GM21576 (cell line): ENCODE results near the gene LRRC10B.

Experiments used
- ATAC-seq: cut with Tn5 transposase; IDR thresholded peaks from one replicate; pipeline ENCODE4 v1.9.1; 2021; ENCODE audit warnings: mild to moderate bottlenecking, moderate library complexity; ENCODE audit not compliant: unreplicated experiment

The LRRC10B gene

DNA sequence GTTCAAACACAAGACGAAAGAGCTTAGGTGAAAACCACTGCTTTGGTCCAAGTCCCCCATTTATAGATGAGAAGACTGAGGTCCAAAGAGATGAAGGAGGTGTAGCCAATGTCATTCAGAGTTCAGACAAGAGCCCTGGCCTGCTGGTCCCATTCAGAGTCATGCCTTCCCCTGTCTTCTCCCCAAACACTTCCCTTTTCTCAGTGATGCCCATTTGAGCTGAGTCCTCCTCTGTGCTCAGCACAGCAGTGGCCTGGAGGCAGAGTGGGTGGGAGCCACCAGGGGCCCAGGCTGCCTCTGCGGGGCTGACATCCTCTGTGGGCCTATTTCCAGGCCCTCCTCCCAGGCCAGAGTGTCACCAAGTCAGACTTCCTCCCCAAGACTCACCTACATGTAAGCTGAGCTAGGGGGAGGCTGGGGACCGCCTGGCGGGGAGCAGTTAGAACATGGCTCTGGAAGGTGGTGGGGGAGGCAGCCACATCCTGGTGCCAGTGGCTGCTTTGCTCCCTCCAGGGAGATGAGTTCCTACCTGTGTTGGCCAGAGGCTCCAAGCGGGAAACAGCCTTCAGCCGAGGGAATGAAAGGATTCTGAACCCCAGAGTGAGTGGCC lies 22.4 kb upstream of the LRRC10B start:
- ATAC-seq, result no peak

DNA sequence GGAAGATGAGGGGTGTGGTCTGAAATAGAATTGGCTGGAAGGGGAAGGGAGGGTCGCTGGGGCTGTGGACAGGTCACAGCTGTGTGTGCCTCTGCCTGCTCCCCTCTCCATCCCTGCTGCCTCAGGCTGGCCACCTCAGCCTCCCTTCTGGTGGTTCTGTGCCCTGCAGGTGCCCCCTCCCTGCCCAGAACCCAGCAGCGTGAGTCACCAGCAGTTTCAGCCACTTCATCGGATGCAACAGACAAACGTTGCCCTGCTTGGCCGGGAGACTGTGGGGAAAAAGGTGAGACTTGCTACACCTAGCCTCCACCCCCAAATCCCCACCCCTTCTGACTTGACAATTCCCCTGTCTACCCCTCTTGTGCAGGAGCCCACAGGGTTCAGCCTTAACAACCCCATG lies 21.8 kb upstream of the LRRC10B start:
- no peak for ATAC-seq

- ATAC-seq, result no peak
Observed at GRCh38 chr11:61487342-61488025, 21.1 kb upstream of the LRRC10B start.

DNA sequence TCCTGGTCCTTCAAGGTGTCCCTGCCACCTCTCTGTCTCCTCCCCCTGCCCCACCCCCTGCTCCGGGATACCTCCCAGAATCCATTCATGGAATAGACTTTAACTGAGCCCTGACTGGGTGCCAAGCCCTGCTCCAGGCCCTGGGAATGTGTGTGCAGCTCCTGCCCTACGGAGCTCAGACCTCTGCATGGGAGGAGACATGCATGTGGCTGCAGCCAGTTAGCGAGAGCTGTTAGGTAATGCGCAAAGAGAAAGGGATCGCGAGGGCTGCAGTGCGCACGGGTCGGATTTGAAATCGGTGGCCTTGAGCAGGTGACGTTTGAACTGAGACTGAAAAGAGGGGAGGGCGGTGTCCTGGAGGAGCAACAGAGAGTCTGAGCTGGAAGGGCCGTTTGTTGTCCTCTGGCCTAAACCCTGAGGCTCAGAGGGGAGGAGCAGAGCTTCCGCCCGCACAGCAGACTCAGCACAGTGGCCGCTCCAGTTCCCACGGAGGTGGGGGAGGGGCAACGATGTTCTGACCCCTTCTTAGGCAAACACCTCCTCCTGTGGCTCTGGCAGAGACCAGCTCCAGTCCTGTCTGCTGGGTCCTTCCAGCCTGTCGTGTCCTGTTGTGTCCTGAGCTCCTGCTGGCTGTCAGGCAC lies 19.8 kb upstream of the LRRC10B start:
- no peak for ATAC-seq

DNA sequence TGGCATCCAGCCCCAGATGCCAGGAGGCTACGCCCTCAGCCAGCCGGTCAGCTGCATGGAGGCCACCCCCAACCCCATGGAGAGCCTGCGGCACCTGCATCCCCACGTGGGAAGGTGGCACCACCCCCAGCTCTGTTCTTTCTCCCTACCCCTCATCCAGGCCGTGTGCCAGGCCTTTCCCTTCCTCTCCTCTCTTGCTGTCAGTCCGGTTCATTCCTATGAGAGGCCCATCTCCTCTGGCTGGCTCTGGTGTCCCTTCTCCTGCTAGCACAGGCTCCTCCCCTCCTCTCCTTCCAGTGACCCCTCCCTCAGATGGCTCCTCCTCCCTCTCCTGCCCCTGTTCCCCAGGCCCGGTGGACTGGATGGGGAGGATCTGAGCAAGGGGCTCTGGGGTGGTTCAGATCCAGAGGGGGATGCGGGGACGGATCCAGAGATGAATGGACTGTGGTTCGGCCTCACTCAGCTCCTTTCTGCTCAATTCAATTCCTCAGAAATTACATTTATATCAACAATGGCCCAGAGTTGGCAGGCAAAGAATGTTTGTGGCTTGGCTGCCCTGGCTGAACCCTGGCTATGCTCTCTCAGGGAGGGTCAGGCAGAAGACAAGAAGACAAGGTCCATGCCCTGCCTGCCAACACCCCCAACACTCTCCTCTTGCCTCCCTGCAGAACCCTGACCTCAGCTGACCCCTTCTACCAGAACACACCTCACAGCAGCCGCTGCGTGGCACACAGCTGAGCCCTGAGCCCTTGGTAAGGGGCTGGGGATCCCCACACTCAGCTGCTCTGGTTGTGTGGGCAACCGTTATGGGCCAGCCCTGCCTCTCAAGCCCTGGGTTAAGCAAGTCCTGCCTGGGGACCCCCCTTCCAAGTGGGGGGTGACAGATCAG lies 18.5 kb upstream of the LRRC10B start:
- ATAC-seq, result no peak

GRCh38 chr11:61491736-61492395 lies 16.7 kb upstream of the LRRC10B start:
- no peak for ATAC-seq

DNA sequence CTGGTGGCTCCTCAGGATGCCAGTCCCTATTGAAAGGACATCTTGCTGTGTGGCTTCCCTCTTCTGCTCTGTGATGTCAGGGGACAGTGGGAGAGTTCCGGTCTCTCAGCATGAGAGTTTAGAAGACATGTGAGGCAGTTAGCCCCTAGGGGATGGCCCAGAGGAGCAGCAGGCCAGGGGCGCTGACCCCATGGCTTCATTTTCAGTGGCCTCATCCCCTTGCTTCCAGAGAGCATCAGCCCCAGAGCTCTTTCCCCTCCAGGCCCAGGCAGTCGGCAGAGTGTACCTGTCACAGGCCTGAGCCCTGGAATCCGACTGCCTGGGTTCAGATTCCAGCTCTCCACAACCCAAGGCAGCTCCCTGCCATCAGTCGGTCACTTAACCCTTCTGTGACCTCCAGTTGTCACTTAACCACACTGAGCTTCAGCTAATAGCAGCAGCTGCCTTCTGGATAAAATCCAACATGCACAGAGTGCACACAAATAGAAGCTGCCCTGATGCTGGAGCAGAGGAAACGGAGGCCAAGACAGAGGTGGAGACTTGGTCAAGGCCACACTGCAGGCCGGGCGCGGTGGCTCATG lies 14.1 kb upstream of the LRRC10B start:
- ATAC-seq, result no peak

- no peak for ATAC-seq
Observed at GRCh38 chr11:61495801-61496601, 12.5 kb upstream of the LRRC10B start.

- no peak for ATAC-seq
Observed at GRCh38 chr11:61496602-61497400, 11.7 kb upstream of the LRRC10B start.

- no peak for ATAC-seq
Observed at GRCh38 chr11:61497473-61497872, 11.1 kb upstream of the LRRC10B start.

GRCh38 chr11:61497876-61498275 lies 10.7 kb upstream of the LRRC10B start:
- no peak for ATAC-seq

- no peak for ATAC-seq
Observed at GRCh38 chr11:61498767-61499341, 9.7 kb upstream of the LRRC10B start.

DNA sequence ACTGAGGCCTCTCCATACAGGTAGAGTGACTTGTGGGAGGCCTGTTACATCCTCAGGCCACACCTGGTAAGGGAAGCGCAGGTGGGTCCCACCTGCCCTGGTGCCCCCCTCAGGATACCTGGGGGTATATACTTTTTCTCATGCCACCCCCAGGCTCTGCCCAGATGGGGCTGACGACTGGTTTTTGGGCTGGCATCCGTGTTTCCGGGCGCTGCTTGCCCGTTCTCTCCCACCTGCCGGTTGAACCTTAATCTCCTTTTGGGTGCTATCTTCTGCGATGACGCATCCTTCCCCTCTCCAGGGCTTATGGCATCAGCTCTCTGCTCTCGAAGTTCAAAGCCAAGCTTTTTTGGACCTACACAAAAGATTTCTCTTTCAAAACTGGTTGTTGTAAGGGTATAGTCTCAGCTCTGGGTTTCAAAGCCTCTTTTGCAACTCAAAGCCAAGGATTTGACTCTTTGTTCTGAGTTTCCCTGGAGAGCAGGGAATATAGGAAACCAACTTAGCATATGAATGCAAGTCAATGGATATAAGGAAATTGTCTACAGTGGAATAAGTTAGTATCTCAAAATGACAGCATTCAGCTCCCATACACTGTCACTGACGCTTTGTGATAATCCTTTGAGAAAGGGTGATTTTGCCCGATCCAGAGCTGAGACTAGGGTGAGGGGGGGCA lies 8.6 kb upstream of the LRRC10B start:
- ATAC-seq, result no peak

GRCh38 chr11:61502522-61502921 lies 6.0 kb upstream of the LRRC10B start:
- no peak for ATAC-seq

DNA sequence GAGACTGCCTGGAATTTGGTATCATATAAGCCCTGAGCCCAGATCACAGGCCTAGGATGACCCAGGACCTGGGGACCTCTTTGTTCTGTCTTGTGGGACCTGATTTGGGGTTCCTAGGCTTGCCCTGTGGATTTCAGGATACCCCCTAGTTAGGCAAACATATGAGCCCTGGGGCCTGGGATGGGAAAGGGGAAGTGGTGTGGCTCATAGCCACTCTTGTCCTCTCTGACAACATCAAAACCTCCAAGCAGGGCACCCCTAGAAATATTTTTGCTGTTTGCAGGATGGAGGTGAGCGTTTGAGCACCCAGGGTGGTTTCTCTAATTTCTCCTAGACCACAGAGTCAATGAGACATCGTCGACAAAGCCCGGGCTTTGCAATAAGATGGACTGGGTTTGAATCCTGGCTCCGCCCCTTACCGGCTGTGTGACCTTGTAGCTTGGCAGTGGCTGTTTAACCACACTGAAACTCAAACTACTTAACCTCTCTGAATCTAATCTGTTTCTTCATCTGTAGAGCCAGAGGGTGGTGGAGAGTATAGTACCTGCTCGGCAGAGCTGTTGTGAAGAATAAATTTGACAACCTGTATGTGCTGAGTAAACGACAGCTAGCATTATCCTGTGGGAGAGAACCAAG lies 5.3 kb upstream of the LRRC10B start:
- ATAC-seq, result no peak

DNA sequence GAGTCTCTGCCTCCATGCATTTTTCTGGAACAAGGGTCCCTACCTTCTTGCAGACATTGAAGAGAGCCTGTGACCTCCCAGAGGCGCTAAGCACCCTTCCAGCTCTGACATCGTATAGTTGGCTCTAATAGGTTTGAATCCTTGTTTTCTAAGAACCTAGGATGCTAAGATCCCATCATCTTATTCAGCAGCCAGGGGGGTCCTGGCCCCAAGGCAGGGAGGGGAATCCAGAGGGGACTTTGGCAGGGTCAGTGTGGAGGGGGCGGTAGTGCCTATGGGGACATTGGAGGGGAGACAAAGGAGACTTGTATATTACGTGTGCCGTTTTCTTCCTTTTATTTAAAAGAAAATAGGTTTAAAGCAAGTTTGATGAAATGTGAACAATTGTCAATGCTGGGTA lies 3.4 kb upstream of the LRRC10B start:
- ATAC-seq, result no peak

- ATAC-seq, result no peak
Observed at GRCh38 chr11:61505640-61506155, 2.9 kb upstream of the LRRC10B start.
